H1 (cell line): ENCODE measurements around the gene C2orf92.

ENCODE experiments used
- CHD2 ChIP-seq: IDR thresholded peaks from 2 replicates; pipeline ENCODE4 v1.6.1; 2012; ENCODE audit warnings: low read length, improper control_type of control experiment
- HDAC2 ChIP-seq, 2 experiments: fragments of 300-600 bp in 1 of 2; sonication (generic) in 1 of 2; IDR thresholded peaks; 2 replicates each; pipeline ENCODE4 v1.6.1; 2011 to 2012; ENCODE audit warnings: low read depth in 2 of 2, low read length in 2 of 2, mild to moderate bottlenecking in 2 of 2, moderate library complexity in 2 of 2, borderline replicate concordance in 1 of 2, inconsistent platforms in 1 of 2

DNA sequence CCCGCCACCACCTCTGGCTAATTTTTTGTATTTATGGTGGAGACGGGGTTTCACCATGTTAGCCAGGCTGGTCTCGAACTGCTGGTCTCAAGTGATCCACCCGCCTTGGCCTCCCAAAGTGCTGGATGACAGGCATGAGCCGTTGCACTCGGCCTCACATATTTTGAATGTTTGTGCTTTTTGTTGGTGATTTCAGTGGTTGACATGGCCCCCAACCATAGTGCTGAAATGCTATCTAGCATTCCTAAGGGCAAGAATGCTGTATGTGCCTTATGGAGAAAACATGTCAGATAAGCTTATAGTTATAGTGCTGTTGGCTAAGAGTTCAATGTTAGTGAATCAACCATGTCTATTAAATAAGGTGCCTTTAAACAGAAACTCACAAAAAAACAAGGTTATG is 52.7 kb downstream of the C2orf92 start:
- TF ChIP-seq CHD2 (no peak), HDAC2 (IDR thresholded peaks at IDR 0.05; ENCODE audit: borderline replicate concordance in 1 of 2, low read depth in 2 of 2, low read length in 2 of 2) (no peak)
